Activated CD8-positive, alpha-beta memory T cell treated with anti-CD3 and anti-CD28 coated beads, Interleukin-2, amount 50 U/mL, for 4 hours (primary cell): Measurements from ENCODE around the gene HLA-DRB5.
"Not testable (repeated sequence)": the region's sequence is repeated elsewhere in the genome, so short reads cannot be mapped to it uniquely, and the experiment has no call there.

Source experiments
- DNase-seq: peaks from one replicate; pipeline ENCODE4 v3.0.0-alpha.2; 2020

HLA-DRB5 gene

DNA sequence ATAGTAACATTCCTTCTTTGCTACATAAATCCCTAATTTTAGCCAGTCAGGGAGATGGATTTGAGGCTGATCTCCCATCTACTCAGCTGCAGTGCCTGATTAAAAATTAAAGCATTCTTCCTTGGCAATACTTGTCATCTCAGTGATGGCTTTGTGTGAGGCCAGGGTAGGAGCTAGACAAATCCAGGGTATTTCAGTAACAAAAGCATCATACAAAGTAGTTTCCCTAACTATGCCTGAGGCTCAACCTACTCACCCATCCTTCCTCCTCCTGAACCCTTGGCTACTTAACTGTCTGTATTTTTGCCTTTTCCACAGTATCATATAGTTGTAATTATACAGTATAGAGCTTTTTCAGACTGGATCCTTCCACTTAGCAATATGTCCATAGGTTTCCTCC, 37.7 kb downstream of the HLA-DRB5 start:
- DNase-seq: no peak

- no peak for DNase-seq
Measured at GRCh38 chr6:32491700-32492099, 38.4 kb downstream of the HLA-DRB5 start.

DNA sequence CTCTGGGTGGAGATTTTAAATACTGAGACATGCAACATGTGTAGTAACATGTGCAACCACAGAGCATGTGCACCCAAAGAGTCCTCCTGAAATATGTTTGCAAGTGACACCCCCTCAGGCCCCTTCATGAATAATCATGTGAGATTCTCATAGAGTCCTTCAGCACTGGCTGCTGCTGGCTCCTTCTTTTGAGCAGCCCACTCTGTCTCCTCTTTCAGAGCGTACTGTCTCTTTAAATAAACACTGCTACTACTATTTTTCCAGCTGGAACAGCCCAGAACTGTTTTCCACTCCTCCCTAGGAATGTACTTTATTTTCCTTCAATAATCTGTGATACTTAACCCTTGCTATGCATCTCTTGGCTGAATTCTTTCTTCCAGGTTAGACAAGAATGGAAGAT, 42.0 kb downstream of the HLA-DRB5 start:
- no peak for DNase-seq

DNA sequence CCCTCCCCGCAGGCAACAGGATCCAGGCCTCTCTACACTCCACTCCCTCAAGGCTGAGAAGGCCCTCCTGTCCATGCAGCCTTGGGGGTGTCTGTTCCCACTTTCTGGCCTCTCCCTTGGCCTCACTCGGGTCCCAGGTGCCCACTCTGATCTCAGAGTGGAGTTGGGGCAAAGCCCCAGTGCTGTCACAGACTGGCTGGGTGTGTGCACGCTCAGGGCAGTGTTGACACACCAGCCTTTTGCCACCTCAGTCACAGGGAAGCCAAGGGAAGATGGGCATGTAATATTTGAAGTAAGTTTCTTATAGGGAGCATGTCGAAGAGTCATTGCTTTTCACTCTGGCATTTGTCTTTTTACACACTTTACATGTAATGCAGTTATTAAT, 45.5 kb downstream of the HLA-DRB5 start:
- DNase-seq: no peak

GRCh38 chr6:32483968-32484613, 46.0 kb downstream of the HLA-DRB5 start:
- DNase-seq: peak; percentile 14

- DNase-seq: no peak
Measured at GRCh38 chr6:32475392-32476206, 54.5 kb downstream of the HLA-DRB5 start.

- not testable (repeated sequence) for DNase-seq
Measured at GRCh38 chr6:32473376-32474348, 56.4 kb downstream of the HLA-DRB5 start.

DNA sequence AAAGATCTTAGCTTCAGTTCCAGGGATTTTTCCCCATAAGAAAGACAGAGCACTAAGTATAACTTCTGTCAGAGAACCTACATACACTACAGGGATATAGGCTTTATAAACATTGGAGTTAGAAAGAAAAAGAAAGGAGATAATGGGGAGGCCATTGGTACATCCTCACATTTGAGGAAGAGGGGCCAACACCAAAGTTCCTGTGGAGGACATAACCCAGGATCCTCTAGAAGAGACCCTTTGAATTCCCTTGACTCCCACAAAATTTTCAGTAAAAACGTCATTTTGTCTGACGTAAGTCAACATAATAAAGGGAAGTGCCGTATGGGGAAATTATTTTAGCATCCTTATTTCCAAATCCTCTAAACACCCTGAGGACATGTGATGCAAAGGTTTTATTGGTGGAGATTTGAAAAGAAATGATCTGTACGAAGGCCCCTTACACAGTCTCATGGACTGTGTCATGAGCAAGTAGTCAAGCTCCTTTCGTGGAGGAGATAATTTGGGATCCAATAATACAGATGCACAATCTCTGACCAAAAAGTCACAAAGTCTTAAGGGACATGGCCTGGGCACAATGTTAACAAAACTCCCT, 57.2 kb downstream of the HLA-DRB5 start:
- no peak for DNase-seq

GRCh38 chr6:32467743-32468503, 62.2 kb downstream of the HLA-DRB5 start:
- not testable (repeated sequence) for DNase-seq
